ENCODE results near the gene ZNF708. TPM values are rescaled to one million over a fixed set of nuclear protein-coding genes. Genes with fewer than 3 reads are reported as not detected.
"Not testable (repeated sequence)": the region's sequence is repeated elsewhere in the genome, so short reads cannot be mapped to it uniquely, and the experiment has no call there.

ZNF708 gene
- total RNA-seq, 1 donor from 2014 or later, result 4.5 TPM

- Histone ChIP-seq H3K27me3 (ENCODE audit: low read depth) (no peaks in the 10 kb centered on the region), H3K27ac (replicated peaks) (peak overlapping the region; percentile 75), H3K4me3 (no peak overlapping the region), H3K9me3 (replicated peaks) (peaks cover 12% of the 10 kb centered on the region), H3K4me1 (peaks cover 60% of the 10 kb centered on the region), H3K36me3 (peaks cover 12% of the 10 kb centered on the region)
- intact Hi-C loops (cut with micrococcal nuclease), result no loop called here
- no peak for DNase-seq
- no peak for TF ChIP-seq CTCF (IDR thresholded peaks at IDR 0.05; ENCODE audit: borderline replicate concordance)
Measured at GRCh38 chr19:21321134-21321533, 8.1 kb downstream of the ZNF708 start.

- H3K9me3 ChIP-seq (replicated peaks), result no peaks in the 10 kb centered on the region
- H3K27me3 ChIP-seq (ENCODE audit: low read depth), result no peaks in the 10 kb centered on the region
- intact Hi-C loops (cut with micrococcal nuclease), result no loop called here
- peaks cover 58% of the 10 kb centered on the region for H3K4me1 ChIP-seq
- H3K36me3 ChIP-seq, result no peaks in the 10 kb centered on the region
- TF ChIP-seq CTCF (IDR thresholded peaks at IDR 0.05; ENCODE audit: borderline replicate concordance), result no peak
- no peak for DNase-seq
- H3K4me3 ChIP-seq, result no peak overlapping the region
- H3K27ac ChIP-seq (replicated peaks), result peak overlapping the region; percentile 7
Measured at GRCh38 chr19:21317821-21318220, 11.4 kb downstream of the ZNF708 start.

GRCh38 chr19:21314676-21315075, 14.5 kb downstream of the ZNF708 start:
- DNase-seq, result no peak
- Histone ChIP-seq H3K4me3 (no peak overlapping the region), H3K27me3 (ENCODE audit: low read depth) (no peaks in the 10 kb centered on the region), H3K4me1 (peaks cover 46% of the 10 kb centered on the region), H3K27ac (replicated peaks) (peak overlapping the region; percentile 19), H3K36me3 (peaks cover 1% of the 10 kb centered on the region), H3K9me3 (replicated peaks) (no peaks in the 10 kb centered on the region)
- intact Hi-C loops (cut with micrococcal nuclease), result no loop called here
- TF ChIP-seq CTCF (IDR thresholded peaks at IDR 0.05; ENCODE audit: borderline replicate concordance), result no peak

- H3K27ac ChIP-seq (replicated peaks); H3K9me3 ChIP-seq (replicated peaks); intact Hi-C loops (cut with micrococcal nuclease); H3K27me3 ChIP-seq (ENCODE audit: low read depth); H3K4me3 ChIP-seq; DNase-seq: not testable (repeated sequence)
- Histone ChIP-seq H3K4me1 (peaks cover 33% of the 10 kb centered on the region), H3K36me3 (peaks cover 12% of the 10 kb centered on the region)
Measured at GRCh38 chr19:21312807-21313206, 16.4 kb downstream of the ZNF708 start.

GRCh38 chr19:21308773-21309172, 20.4 kb downstream of the ZNF708 start:
- peaks cover 45% of the 10 kb centered on the region for H3K36me3 ChIP-seq
- H3K4me1 ChIP-seq, result peaks cover 7% of the 10 kb centered on the region
- H3K9me3 ChIP-seq (replicated peaks), result no peaks in the 10 kb centered on the region
- no peak overlapping the region for H3K27ac ChIP-seq (replicated peaks)
- no peak overlapping the region for H3K4me3 ChIP-seq
- no peak for DNase-seq
- no peaks in the 10 kb centered on the region for H3K27me3 ChIP-seq (ENCODE audit: low read depth)
- intact Hi-C loops (cut with micrococcal nuclease), result no loop called here
- no peak for TF ChIP-seq CTCF (IDR thresholded peaks at IDR 0.05; ENCODE audit: borderline replicate concordance)

- H3K4me3 ChIP-seq; H3K27me3 ChIP-seq (ENCODE audit: low read depth); H3K4me1 ChIP-seq; H3K27ac ChIP-seq (replicated peaks); H3K9me3 ChIP-seq (replicated peaks); intact Hi-C loops (cut with micrococcal nuclease); DNase-seq: not testable (repeated sequence)
- H3K36me3 ChIP-seq, result peaks cover 62% of the 10 kb centered on the region
Measured at GRCh38 chr19:21306881-21307479, 22.2 kb downstream of the ZNF708 start.

- H3K27ac ChIP-seq (replicated peaks); H3K4me1 ChIP-seq; DNase-seq; H3K4me3 ChIP-seq; H3K27me3 ChIP-seq (ENCODE audit: low read depth); intact Hi-C loops (cut with micrococcal nuclease): not testable (repeated sequence)
- H3K36me3 ChIP-seq, result peaks cover 79% of the 10 kb centered on the region
- H3K9me3 ChIP-seq (replicated peaks), result peaks cover 76% of the 10 kb centered on the region
Measured at GRCh38 chr19:21293768-21294167, 35.4 kb downstream of the ZNF708 start.

Data from left ventricle myocardium inferior (tissue), 1 donor.